Stimulated activated CD4-positive, alpha-beta T cell treated with anti-CD3 and anti-CD28 coated beads, Interleukin-15, amount 100 ng/mL, for 48 hours (primary cell): Measurements from ENCODE around the gene PRR27.
A peak's percentile ranks its signal among the peaks of the same experiment; 100 is the strongest.

ENCODE experiments used
- DNase-seq, 2 donors: peaks; one replicate each; pipeline ENCODE4 v3.0.0-alpha.2; 2020; ENCODE audit warnings: low read depth in 2 of 2

The PRR27 gene

DNA sequence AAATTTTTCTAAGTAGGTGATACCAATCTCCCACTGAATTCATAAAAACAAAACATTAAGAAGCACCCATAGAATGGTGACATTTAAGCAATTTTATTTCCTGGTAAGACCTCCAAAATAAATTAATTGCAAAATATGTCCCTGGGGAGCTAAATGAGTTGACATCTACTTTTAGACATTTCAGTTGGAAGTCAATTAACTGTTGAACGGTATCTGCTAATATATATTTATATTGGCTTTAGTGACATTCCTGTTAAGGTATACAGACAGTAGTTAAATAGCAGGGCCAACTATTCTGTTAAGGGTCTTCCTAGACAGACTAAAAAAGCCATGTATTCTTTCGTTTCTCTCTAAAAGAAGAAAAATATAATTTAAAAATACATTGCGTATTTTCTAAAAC lies at the start of gene PRR27:
PRR27 (plus strand) TSS at position 301 of the 400 bp plus-strand sequence. CDS start 139 bp downstream, outside the sequence.
- no peak for DNase-seq

DNA sequence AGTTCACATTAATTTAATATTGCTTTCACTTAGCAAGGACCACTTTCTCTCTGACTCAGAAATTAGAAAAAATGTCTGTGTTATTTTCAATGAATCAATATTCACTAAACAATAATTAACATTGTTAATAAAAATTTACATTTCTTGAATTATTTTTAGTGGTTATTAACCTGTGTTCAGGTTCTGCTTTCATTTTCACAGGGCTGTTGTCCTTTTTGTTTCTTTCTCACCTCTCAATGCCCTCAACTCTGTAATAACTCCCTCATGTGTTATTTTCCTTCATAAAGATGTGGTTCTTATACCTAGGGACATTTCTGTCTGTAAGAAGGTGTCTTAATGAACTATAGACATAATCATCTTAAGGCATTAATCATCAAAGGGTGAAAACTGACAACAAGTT lies 43.1 kb upstream of the PRR27 start:
- no peak for DNase-seq

DNA sequence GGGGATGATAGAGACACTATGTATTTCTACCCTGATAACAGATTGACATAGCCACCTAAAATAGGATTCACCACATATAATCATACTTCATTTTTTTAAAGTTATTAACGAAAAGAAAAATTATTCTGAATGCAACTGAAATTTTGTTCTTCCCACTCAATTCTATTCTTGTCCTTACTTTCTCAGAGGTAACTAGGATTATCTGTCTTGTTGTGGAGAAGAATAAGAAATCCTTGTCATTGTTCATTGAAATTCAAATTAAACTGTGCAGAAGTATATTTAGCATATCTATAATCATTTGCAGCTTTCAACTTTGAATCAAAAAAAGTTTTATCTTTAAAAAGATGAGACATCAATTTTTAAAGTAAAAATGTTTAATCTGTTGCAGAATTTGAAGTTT lies 40.4 kb upstream of the PRR27 start:
- no peak for DNase-seq

DNA sequence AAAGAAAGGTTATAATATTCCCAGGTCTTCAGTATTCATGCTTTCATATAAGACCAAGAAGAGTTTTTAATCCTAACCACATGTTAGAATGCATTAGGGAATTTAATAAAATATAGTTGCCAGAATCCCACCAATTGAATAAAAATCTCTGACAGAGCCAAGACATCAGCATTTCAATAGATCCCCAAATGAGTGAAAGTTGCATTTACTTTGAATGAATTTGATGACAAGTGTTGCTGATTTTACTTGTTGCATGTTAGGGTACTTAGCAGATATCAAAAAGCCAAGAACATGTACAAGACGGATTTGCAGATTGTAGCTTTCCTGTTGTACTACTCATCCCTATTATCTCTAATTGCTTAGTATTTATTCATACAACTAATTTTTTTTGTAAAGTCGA lies 39.9 kb upstream of the PRR27 start:
- DNase-seq = no peak

DNA sequence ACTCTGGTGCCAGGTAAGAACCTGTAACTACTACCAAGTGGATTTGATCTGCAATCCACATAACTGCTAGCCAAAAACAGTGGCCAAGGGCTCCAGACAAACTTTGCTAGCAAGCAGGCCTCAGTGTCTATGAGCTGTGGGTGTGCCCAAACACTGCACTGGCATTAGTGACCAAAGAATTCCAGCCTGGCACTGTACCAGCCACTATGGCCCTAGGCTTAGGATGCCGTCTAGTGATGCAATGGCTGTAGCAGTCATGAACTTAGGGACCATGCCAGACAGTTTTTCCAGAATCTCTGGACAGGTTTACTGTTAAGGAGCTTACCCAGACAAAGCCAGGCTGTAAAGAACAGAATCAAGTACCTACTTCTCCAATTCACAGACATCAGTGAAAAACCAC lies 33.7 kb upstream of the PRR27 start:
- no peak for DNase-seq

DNA sequence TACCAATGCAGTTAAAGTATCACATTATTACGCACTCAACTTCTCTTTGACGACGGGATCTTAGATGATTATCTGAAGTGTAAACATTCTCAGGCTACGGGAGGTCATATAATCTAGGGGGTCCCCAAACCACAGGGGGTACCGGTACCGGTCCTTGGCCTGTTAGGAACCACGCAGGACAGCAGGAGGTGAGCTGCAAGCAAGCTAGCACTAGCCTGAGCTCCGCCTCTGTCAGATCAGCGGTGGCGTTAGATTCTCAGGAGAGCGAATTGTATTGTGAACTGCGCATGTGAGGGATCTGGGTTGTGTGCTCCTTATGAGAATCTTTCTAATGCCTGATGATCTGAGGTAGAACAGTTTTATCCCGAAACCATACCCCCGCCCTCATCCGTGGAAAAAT lies 20.6 kb upstream of the PRR27 start:
- no peak for DNase-seq

DNA sequence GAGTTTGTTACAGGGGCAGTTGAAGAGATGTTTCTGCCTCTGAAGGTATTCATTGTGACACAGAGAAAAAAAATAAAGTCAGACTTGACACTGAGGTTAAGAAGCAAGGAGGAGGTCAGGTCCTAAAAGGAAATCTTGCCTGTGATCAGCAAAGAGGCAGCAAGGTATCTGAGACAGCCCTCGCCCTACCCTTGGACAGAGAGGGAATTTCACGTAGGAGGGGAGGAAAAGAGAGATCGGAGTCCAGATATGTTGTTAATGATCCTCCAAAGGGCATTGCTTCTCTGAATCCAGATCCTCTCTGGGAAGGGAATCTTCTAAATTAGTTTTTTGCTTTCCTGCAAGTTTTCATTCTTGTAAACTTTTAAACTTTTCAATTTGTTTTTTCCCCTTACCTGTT lies 15.3 kb upstream of the PRR27 start:
- no peak for DNase-seq

DNA sequence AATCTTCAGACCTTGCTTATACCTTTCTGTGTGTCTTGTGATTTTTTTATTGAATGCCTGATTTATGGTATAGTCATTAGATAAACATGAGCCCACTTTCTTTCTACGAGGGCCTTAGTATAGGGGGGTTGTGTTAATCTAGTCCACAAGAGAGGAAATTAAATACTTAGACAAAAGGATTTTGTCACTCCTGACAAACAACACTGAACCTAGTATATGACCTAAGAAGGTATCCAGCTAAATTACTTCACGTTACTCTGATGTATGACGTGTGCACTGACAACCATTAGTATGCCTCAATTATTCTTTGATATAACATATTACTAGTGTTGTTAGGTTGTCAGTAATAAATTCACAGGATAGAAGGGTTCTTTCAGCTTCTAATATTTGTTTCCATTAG lies 2.8 kb upstream of the PRR27 start:
- no peak for DNase-seq

DNA sequence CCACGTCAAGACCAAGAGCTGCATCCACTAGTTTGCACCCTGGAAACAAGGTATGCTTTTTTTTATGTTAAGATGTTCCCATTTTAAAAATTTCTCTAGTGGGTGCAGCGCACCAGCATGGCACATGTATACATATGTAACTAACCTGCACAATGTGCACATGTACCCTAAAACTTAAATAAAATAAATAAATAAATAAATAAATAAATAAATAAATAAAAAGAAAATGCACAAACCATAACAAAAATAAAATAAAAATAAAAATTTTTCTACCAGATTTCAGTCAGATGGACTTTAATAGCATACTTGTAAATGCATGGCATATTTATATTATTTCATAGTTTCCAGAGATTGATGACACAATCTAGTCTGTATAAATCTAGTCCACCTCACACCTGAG lies 1.9 kb upstream of the PRR27 start:
- no peak for DNase-seq

DNA sequence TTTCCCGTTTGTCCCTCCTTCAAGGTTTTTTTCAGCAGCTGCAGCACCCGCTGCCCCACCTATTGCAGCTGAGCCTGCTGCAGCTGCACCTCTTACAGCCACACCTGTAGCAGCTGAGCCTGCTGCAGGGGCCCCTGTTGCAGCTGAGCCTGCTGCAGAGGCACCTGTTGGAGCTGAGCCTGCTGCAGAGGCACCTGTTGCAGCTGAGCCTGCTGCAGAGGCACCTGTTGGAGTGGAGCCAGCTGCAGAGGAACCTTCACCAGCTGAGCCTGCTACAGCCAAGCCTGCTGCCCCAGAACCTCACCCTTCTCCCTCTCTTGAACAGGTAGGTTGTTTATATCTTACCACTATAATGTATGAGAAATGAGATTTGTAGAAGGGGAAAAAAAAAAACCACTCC lies 4.5 kb downstream of the PRR27 start:
- no peak for DNase-seq

DNA sequence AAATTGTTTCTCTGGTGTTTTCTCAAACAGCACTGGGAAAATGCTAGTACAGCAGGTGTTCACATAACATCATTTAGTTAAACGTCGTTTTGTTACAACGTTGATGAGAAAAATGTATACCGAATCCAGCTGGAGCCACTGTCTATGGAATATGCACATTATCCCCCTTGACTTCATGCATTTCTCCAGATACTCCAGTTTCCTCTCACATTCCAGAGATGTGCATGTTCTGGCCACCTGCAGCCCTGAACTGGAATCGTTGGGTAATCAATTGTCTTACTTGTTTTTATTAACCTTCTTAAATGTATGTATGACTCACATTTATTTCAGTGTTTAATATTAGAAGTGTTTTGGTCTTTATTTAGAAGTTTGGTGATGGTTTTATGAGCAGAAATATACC lies 23.1 kb downstream of the PRR27 start:
- DNase-seq = no peak

DNA sequence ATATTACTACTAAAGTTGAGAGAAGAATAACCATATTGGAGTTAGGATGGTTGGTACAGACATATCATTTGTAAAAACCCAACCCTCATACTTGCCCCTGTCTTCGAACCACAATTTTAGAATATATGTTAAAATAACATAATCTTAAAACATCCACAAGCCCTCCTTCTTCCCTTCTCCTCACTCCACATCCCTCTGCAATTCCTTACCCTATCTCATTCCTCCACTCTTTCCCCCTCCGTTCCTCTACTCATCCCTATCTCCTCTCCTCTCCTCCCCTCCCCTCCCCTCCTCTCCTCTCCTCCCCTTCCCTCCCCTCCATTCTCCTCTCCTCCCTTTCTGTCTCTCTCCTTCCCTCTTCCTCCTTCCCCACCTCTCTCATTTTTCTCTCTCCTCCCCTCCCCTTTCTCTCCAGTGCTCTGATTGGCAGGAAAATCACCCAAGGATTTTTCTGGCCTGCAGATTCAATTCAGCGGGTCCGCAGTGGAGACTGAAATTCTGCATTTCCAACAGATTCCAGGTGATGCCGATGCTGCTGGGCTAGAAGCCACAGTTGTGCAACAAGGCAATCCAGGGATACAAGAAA lies 24.1 kb downstream of the PRR27 start:
- DNase-seq = no peak

DNA sequence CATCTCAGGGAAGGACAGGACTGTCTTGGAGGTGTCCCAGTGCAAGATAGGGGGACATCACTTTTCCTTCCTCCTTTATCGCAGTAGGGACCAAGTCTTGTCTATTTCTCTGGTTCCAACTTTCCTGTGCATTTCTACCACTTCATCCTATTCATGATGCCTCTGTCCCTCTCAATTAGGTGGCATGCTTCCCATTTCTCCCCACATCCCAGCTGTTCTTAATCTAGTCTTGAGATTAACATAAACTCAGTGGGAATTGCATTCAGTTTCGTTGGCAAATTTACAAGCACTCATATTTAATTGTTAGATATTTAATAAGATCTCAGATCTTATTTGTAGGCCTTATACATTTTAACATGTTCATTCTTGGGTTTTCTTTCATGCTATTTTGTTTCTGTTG lies 25.8 kb downstream of the PRR27 start:
- no peak for DNase-seq

DNA sequence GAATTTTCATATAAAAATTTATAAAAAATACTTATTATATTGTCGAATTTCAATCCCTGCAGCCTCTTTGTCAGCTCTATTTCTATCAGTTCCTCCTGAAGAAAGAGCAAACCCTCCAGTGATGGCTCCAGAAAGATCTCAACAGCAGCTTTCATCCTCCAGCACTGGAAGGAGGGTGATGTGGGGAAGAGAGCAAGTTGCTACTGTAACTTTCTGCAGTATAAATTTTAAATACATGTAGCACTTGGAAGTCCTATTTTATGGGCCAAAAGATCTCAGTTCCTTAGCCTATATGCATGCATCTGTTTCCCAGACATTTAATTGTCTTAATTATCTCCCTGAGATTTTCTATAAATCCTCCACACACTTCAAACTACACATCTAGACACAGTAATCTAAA lies 27.8 kb downstream of the PRR27 start:
- DNase-seq = no peak

DNA sequence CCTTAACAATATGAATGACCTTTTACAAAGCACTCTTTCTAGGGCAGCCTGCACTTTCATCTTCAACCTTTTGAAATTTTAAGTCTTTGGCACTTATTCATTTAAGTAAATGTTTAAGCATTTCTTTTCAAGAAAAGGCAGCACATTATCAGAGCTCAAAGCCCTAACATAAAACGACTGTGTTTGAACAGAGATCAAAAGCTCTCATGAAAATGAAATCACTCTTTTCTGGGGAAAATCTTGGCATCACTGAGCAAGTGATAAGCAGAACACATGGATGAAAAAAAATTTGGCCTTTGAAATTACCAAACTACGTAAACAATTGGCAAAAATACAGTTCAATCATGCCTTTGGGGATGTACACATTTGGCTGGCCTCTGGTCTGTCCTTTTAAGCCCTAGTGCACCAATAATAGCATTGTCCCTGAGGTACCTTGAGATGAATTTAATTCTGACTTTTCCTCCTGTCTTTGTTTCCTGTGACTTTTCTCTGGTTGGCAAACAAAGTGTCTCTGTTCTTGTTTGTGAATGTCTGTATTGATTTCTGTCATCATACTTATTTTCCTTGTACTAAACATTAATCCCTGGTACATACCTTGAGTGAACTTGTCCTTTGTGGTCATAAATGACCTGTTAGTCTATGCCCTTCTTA lies 28.6 kb downstream of the PRR27 start:
- DNase-seq = no peak

DNA sequence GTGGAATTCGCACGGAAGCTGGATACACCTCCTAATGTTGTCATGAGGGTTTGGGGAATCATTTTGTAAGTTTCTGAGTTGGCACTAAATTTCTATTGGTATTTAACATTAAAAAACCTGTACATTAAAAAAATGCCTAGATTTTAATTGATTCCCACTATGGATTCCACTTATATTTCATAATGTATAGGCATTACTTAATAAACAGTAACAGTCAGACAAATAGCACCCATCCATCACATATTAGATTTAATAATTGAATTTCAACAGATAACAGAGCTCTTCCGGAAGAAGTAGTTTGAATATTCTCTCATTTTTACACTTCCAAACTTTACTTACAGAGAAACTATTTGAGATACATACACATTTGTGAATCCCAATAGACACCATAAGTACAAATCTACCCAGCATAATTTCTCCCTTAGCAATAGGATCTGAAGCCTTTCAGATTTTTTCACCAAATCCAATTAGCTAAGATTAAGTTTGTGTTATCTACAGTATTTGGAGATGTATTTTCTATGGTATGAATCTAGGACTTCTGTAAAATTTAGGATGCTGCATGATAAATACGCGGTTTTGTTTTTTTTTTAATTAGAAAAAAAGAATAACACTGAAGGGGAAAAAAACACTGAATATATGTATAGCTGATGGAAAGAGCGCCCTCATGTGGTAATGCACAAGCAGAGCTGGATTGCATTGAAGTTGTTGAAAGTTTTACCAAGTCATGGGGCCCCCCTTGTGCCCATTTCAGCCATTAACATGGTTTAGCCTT lies 29.3 kb downstream of the PRR27 start:
- peak in 1 of 2 donors; percentile 3 for DNase-seq

DNA sequence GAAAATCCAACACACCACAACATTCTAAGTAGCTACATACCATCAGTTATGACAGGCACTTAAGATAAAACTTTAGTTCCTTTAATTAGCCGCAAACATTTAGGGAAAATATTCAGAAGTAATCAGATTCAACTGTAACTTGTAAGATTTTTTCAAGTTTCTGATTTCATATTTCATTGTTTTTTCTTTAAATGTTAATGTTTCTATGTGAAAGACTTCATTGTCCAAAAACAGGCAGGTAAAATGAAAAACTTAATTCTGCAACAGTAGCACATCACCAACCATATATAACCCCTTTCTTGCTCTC lies 29.9 kb downstream of the PRR27 start:
- DNase-seq = no peak

DNA sequence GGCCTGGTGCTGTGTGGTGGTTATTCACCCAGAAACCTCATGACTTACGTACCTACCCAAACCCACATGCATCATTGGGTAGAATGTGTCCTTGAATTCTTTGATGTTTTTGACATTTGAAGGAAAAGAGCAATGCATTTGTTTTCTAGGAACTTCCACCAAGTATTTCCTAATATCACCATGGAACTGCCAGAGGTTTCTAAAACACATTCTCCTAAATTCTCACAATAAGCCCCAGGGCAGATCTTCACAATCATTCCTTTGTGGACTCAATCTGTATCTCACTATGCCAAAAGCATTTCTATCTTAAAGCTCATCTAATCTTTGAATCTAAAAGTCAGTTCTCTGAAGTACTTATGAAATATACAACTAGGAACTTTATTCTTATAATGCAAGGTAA lies 33.2 kb downstream of the PRR27 start:
- DNase-seq = no peak

DNA sequence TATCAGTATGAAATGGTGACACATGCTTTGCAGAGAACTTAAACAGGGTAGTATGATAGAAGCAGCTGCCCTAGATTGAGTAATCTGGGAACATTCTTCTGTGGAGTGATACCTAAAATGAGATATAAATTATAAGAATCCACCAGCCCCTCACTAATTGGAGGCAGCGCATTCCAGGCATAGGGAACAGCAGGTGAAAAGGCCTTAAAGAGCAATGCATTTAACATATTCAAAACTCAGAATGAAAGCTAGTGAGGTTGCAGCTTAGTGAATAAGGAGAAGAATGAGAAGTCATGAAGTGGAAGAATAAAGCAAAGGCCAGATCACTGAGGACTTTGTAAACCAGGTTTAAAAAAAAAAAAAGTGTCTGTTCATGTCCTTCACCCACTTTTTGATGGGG lies 36.5 kb downstream of the PRR27 start:
- DNase-seq = no peak

DNA sequence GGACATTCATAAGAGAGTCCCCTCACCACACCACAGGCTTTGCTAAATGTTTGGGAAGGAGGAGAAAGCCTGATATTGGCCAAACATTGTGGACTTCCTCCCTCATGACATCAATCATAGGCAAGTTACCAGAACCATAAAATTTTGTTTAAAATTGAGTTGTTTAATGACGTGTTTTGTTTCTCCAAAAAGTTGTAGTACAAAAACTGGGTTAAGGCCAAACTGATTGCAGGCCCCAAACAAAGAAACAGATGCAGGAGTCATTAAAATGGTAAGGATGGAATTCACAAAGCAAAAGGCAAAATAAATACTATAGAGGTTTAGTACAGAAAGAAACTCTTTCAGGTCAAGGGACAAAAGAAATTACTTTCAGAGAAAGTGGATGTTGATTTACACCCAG lies 37.6 kb downstream of the PRR27 start:
- no peak for DNase-seq

DNA sequence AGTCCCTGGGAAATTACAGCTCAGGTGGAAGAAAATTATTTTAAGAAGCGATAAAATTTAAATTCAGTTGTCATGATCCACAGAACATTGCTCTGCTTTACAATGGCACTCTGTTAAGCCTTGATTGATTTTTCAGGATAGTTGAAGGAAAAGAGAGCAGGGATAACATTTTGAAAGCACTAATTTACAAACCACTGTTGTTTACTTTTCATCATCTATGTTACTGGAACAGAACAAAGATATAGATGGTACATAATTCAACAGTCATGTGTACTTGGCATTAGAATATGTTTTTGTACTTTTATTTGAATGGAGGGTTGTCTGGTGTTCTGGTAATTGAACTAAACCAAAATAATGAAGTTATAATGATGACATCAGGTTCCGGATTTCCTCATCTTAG lies 38.9 kb downstream of the PRR27 start:
- no peak for DNase-seq

DNA sequence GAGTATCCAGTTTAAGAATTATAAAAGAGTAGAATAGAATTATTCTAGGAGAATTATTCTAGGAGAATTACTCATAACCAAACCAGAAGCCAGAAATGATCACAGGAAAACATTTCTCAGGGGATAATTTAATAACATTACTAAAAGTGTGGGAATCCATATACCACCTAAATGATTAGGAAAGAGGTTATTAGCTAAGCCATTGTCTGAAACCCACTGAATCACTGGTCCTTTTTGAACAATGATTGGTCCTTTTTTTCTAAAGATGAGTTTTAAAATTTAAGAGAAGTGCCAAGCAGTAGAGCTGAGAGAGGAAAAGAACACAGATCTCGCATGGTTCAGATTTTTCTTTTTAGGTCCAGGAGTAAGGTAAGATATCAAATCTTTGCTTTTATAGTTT lies 41.4 kb downstream of the PRR27 start, which contains the start of gene ODAM:
ODAM (plus strand) TSS at position 301 of the 400 bp plus-strand sequence. CDS start 819 bp downstream, outside the sequence.
- DNase-seq = no peak

DNA sequence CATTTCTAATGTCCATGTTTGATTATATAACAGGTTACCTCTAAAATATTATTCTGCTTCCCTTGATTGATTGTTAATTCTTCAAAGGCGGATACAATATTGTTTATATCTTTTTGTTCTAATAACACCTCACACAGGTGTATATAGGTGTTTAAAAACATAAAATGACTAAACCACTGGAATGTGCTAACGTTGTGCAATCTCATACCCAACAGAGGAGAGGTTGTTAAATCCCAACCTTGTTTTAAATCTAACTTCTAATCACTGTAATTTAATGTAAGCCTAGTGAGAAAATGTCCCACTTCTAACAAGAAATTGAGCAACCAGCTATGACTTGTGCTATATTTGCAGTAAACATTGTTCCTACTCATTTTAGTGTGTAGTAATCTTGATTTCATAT lies 42.8 kb downstream of the PRR27 start:
- no peak for DNase-seq
